ENCODE data around the gene IFITM10.

GRCh38 chr11:1756791-1757771, 6.7 kb upstream of the IFITM10 start:
- TF ChIP-seq CTCF (IDR thresholded peaks at IDR 0.05) (no peak), POLR2AphosphoS5 (IDR thresholded peaks at IDR 0.05; ENCODE audit: insufficient read depth in 1 of 2, low read depth in 1 of 2) (no peak)
